HL-60 (cell line): ENCODE results near the gene SNORC.

Experiments
- DNase-seq, 2 experiments: peaks; one replicate each; pipeline ENCODE4 v3.0.0-alpha.2; 2010 to 2020; ENCODE audit warnings: low read depth in 1 of 2, low spot score in 1 of 2
- H3K27ac ChIP-seq: fragments of 250-450 bp; sonication (Bioruptor Pico); replicated peaks from 2 replicates; pipeline ENCODE4 v1.5.1; 2020; ENCODE audit warnings: mild to moderate bottlenecking, moderate library complexity
- H3K27me3 ChIP-seq: fragments of 250-450 bp; sonication (Bioruptor Pico); 2 replicates; pipeline ENCODE4 v1.5.1; 2021; ENCODE audit warnings: mild to moderate bottlenecking, moderate library complexity; ENCODE audit not compliant: insufficient read depth, poor library complexity, severe bottlenecking
- H3K4me3 ChIP-seq: replicated peaks from 2 replicates; pipeline ENCODE4 v1.5.1; 2011; ENCODE audit warnings: mild to moderate bottlenecking, control low read depth, low read length; ENCODE audit not compliant: insufficient read depth
- GABPA ChIP-seq: IDR thresholded peaks from 2 replicates; pipeline ENCODE4 v1.6.1; 2012; ENCODE audit warnings: low read depth
- POLR2AphosphoS5 ChIP-seq: IDR thresholded peaks from 2 replicates; pipeline ENCODE4 v1.6.1; 2012; ENCODE audit warnings: low read depth
- SPI1 ChIP-seq: IDR thresholded peaks from 2 replicates; pipeline ENCODE4 v1.6.1; 2012; ENCODE audit warnings: low read depth, mild to moderate bottlenecking, borderline replicate concordance
- TF ChIP-seq, protein P1 (sequence below): IDR thresholded peaks from one replicate; pipeline ENCODE4 v1.5.1; 2011; ENCODE audit warnings: low read length, control low read depth, inconsistent platforms; ENCODE audit not compliant: insufficient read depth
- TF ChIP-seq, protein P2 (sequence below): IDR thresholded peaks from 2 replicates; pipeline ENCODE4 v1.6.1; 2012; ENCODE audit warnings: low read depth; ENCODE audit not compliant: insufficient replicate concordance

The SNORC gene

GRCh38 chr2:232892843-232893242 is 22.8 kb downstream of the SNORC start:
- peaks cover 3% of the 10 kb centered on the region for H3K27me3 ChIP-seq
- no peak for DNase-seq
- TF ChIP-seq GABPA (no peak), POLR2AphosphoS5 (no peak), SPI1 (no peak)
- TF ChIP-seq, protein P1, sequence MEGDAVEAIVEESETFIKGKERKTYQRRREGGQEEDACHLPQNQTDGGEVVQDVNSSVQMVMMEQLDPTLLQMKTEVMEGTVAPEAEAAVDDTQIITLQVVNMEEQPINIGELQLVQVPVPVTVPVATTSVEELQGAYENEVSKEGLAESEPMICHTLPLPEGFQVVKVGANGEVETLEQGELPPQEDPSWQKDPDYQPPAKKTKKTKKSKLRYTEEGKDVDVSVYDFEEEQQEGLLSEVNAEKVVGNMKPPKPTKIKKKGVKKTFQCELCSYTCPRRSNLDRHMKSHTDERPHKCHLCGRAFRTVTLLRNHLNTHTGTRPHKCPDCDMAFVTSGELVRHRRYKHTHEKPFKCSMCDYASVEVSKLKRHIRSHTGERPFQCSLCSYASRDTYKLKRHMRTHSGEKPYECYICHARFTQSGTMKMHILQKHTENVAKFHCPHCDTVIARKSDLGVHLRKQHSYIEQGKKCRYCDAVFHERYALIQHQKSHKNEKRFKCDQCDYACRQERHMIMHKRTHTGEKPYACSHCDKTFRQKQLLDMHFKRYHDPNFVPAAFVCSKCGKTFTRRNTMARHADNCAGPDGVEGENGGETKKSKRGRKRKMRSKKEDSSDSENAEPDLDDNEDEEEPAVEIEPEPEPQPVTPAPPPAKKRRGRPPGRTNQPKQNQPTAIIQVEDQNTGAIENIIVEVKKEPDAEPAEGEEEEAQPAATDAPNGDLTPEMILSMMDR = no peak
- TF ChIP-seq, protein P2, sequence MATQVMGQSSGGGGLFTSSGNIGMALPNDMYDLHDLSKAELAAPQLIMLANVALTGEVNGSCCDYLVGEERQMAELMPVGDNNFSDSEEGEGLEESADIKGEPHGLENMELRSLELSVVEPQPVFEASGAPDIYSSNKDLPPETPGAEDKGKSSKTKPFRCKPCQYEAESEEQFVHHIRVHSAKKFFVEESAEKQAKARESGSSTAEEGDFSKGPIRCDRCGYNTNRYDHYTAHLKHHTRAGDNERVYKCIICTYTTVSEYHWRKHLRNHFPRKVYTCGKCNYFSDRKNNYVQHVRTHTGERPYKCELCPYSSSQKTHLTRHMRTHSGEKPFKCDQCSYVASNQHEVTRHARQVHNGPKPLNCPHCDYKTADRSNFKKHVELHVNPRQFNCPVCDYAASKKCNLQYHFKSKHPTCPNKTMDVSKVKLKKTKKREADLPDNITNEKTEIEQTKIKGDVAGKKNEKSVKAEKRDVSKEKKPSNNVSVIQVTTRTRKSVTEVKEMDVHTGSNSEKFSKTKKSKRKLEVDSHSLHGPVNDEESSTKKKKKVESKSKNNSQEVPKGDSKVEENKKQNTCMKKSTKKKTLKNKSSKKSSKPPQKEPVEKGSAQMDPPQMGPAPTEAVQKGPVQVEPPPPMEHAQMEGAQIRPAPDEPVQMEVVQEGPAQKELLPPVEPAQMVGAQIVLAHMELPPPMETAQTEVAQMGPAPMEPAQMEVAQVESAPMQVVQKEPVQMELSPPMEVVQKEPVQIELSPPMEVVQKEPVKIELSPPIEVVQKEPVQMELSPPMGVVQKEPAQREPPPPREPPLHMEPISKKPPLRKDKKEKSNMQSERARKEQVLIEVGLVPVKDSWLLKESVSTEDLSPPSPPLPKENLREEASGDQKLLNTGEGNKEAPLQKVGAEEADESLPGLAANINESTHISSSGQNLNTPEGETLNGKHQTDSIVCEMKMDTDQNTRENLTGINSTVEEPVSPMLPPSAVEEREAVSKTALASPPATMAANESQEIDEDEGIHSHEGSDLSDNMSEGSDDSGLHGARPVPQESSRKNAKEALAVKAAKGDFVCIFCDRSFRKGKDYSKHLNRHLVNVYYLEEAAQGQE = no peak
- H3K27ac ChIP-seq = no peak overlapping the region
- H3K4me3 ChIP-seq = no peak overlapping the region

GRCh38 chr2:232893834-232894233 is 23.8 kb downstream of the SNORC start:
- Histone ChIP-seq H3K4me3 (no peak overlapping the region), H3K27me3 (peaks cover 3% of the 10 kb centered on the region), H3K27ac (no peak overlapping the region)
- DNase-seq = no peak
- TF ChIP-seq POLR2AphosphoS5 = no peak
- TF ChIP-seq, protein P2 = no peak
- TF ChIP-seq SPI1 = no peak
- no peak for TF ChIP-seq GABPA
- TF ChIP-seq, protein P1 = no peak

GRCh38 chr2:232894251-232894650 is 24.2 kb downstream of the SNORC start:
- H3K27me3 ChIP-seq = peaks cover 3% of the 10 kb centered on the region
- DNase-seq = no peak
- H3K27ac ChIP-seq = no peak overlapping the region
- H3K4me3 ChIP-seq = no peak overlapping the region
- TF ChIP-seq SPI1 (no peak), GABPA (no peak), POLR2AphosphoS5 (no peak)
- TF ChIP-seq, protein P1 = no peak
- TF ChIP-seq, protein P2 = no peak
